Measurements from ENCODE around the gene MARVELD1. TPM values are rescaled to one million over a fixed set of nuclear protein-coding genes. Genes with fewer than 3 reads are reported as not detected.
A peak's percentile ranks its signal among the peaks of the same experiment; 100 is the strongest.

The MARVELD1 gene
- total RNA-seq, 1 donor from 2014 or later: 6.5 TPM

GRCh38 chr10:97718659-97719142 lies 5.2 kb downstream of the MARVELD1 start:
- Mint-ChIP-seq H3K4me3 (ENCODE audit: low read depth) (no peak overlapping the region), H3K9me3 (no peaks in the 10 kb centered on the region), H3K4me1 (ENCODE audit: low read depth) (peaks cover 7% of the 10 kb centered on the region), H3K36me3 (ENCODE audit: low read depth) (no peaks in the 10 kb centered on the region), H3K27ac (no peak overlapping the region), H3K27me3 (ENCODE audit: low read depth) (peaks cover 4% of the 10 kb centered on the region)
- intact Hi-C loops (cut with micrococcal nuclease): no loop called here
- DNase-seq (ENCODE audit: low spot score): no peak

GRCh38 chr10:97719602-97720001 lies 6.1 kb downstream of the MARVELD1 start:
- Mint-ChIP-seq H3K4me1 (ENCODE audit: low read depth) (peaks cover 5% of the 10 kb centered on the region), H3K27ac (no peak overlapping the region), H3K4me3 (ENCODE audit: low read depth) (no peak overlapping the region), H3K36me3 (ENCODE audit: low read depth) (no peaks in the 10 kb centered on the region), H3K27me3 (ENCODE audit: low read depth) (peaks cover 2% of the 10 kb centered on the region), H3K9me3 (no peaks in the 10 kb centered on the region)
- intact Hi-C loops (cut with micrococcal nuclease): no loop called here
- DNase-seq (ENCODE audit: low spot score): no peak

GRCh38 chr10:97721871-97722780 lies 8.6 kb downstream of the MARVELD1 start:
- no peaks in the 10 kb centered on the region for H3K36me3 Mint-ChIP-seq (ENCODE audit: low read depth)
- no peak overlapping the region for H3K4me3 Mint-ChIP-seq (ENCODE audit: low read depth)
- H3K4me1 Mint-ChIP-seq (ENCODE audit: low read depth): peaks cover 7% of the 10 kb centered on the region
- H3K9me3 Mint-ChIP-seq: no peaks in the 10 kb centered on the region
- H3K27ac Mint-ChIP-seq: no peak overlapping the region
- DNase-seq (ENCODE audit: low spot score): no peak
- intact Hi-C loops (cut with micrococcal nuclease): no loop called here
- peaks cover 2% of the 10 kb centered on the region for H3K27me3 Mint-ChIP-seq (ENCODE audit: low read depth)

GRCh38 chr10:97723001-97723400 lies 9.5 kb downstream of the MARVELD1 start:
- Mint-ChIP-seq H3K36me3 (ENCODE audit: low read depth) (no peaks in the 10 kb centered on the region), H3K4me1 (ENCODE audit: low read depth) (peaks cover 7% of the 10 kb centered on the region), H3K27ac (no peak overlapping the region), H3K4me3 (ENCODE audit: low read depth) (no peak overlapping the region), H3K27me3 (ENCODE audit: low read depth) (peaks cover 2% of the 10 kb centered on the region), H3K9me3 (no peaks in the 10 kb centered on the region)
- intact Hi-C loops (cut with micrococcal nuclease): no loop called here
- no peak for DNase-seq (ENCODE audit: low spot score)

- DNase-seq (ENCODE audit: low spot score): no peak
- intact Hi-C loops (cut with micrococcal nuclease): no loop called here
- no peaks in the 10 kb centered on the region for H3K27me3 Mint-ChIP-seq (ENCODE audit: low read depth)
Observed at GRCh38 chr10:97724341-97724941, 10.9 kb downstream of the MARVELD1 start.

GRCh38 chr10:97726636-97727178 lies 13.2 kb downstream of the MARVELD1 start:
- H3K4me1 Mint-ChIP-seq (ENCODE audit: low read depth): peaks cover 7% of the 10 kb centered on the region
- no peak overlapping the region for H3K27ac Mint-ChIP-seq
- H3K36me3 Mint-ChIP-seq (ENCODE audit: low read depth): no peaks in the 10 kb centered on the region
- intact Hi-C loops (cut with micrococcal nuclease): no loop called here
- DNase-seq (ENCODE audit: low spot score): no peak
- H3K9me3 Mint-ChIP-seq: no peaks in the 10 kb centered on the region
- no peaks in the 10 kb centered on the region for H3K27me3 Mint-ChIP-seq (ENCODE audit: low read depth)
- no peak overlapping the region for H3K4me3 Mint-ChIP-seq (ENCODE audit: low read depth)

More at GRCh38 chr10:97724341-97724941, 10.9 kb downstream of the MARVELD1 start:
- Mint-ChIP-seq H3K36me3 (ENCODE audit: low read depth) (no peaks in the 10 kb centered on the region), H3K4me3 (ENCODE audit: low read depth) (no peak overlapping the region), H3K4me1 (ENCODE audit: low read depth) (peaks cover 7% of the 10 kb centered on the region), H3K9me3 (no peaks in the 10 kb centered on the region), H3K27ac (no peak overlapping the region)

GRCh38 chr10:97729014-97729413 lies 15.5 kb downstream of the MARVELD1 start:
- Mint-ChIP-seq H3K27me3 (ENCODE audit: low read depth) (no peaks in the 10 kb centered on the region), H3K27ac (no peak overlapping the region), H3K4me1 (ENCODE audit: low read depth) (peaks cover 2% of the 10 kb centered on the region), H3K36me3 (ENCODE audit: low read depth) (no peaks in the 10 kb centered on the region), H3K4me3 (ENCODE audit: low read depth) (no peak overlapping the region), H3K9me3 (no peaks in the 10 kb centered on the region)
- intact Hi-C loops (cut with micrococcal nuclease): no loop called here
- no peak for DNase-seq (ENCODE audit: low spot score)

GRCh38 chr10:97731346-97732051 lies 18.0 kb downstream of the MARVELD1 start:
- Mint-ChIP-seq H3K4me3 (ENCODE audit: low read depth) (no peak overlapping the region), H3K4me1 (ENCODE audit: low read depth) (peaks cover 9% of the 10 kb centered on the region), H3K27me3 (ENCODE audit: low read depth) (no peaks in the 10 kb centered on the region), H3K36me3 (ENCODE audit: low read depth) (no peaks in the 10 kb centered on the region), H3K9me3 (peaks cover 3% of the 10 kb centered on the region), H3K27ac (no peak overlapping the region)
- intact Hi-C loops (cut with micrococcal nuclease): loop anchor here (1.0 to 2.0 kb wide), 2 partner anchors 22 to 31 kb away; no protein-coding TSS in a partner anchor
- no peak for DNase-seq (ENCODE audit: low spot score)

- Mint-ChIP-seq H3K27me3 (ENCODE audit: low read depth) (no peaks in the 10 kb centered on the region), H3K36me3 (ENCODE audit: low read depth) (peaks cover 2% of the 10 kb centered on the region), H3K4me1 (ENCODE audit: low read depth) (peaks cover 13% of the 10 kb centered on the region), H3K4me3 (ENCODE audit: low read depth) (no peak overlapping the region), H3K9me3 (peaks cover 3% of the 10 kb centered on the region), H3K27ac (no peak overlapping the region)
- DNase-seq (ENCODE audit: low spot score): no peak
- intact Hi-C loops (cut with micrococcal nuclease): no loop called here
Observed at GRCh38 chr10:97732052-97732359, 18.5 kb downstream of the MARVELD1 start.

- H3K27ac Mint-ChIP-seq: no peak overlapping the region
- no peaks in the 10 kb centered on the region for H3K27me3 Mint-ChIP-seq (ENCODE audit: low read depth)
- no peak overlapping the region for H3K4me3 Mint-ChIP-seq (ENCODE audit: low read depth)
- peaks cover 19% of the 10 kb centered on the region for H3K4me1 Mint-ChIP-seq (ENCODE audit: low read depth)
- intact Hi-C loops (cut with micrococcal nuclease): no loop called here
- peaks cover 10% of the 10 kb centered on the region for H3K36me3 Mint-ChIP-seq (ENCODE audit: low read depth)
- H3K9me3 Mint-ChIP-seq: peaks cover 3% of the 10 kb centered on the region
- no peak for DNase-seq (ENCODE audit: low spot score)
Observed at GRCh38 chr10:97733256-97733655, 19.7 kb downstream of the MARVELD1 start.

- intact Hi-C loops (cut with micrococcal nuclease): no loop called here
- H3K27me3 Mint-ChIP-seq (ENCODE audit: low read depth): no peaks in the 10 kb centered on the region
Observed at GRCh38 chr10:97734021-97734420, 20.5 kb downstream of the MARVELD1 start.

GRCh38 chr10:97736403-97736901 lies 22.9 kb downstream of the MARVELD1 start:
- intact Hi-C loops (cut with micrococcal nuclease): no loop called here

More at GRCh38 chr10:97734021-97734420, 20.5 kb downstream of the MARVELD1 start:
- H3K4me1 Mint-ChIP-seq (ENCODE audit: low read depth): peaks cover 23% of the 10 kb centered on the region
- H3K27ac Mint-ChIP-seq: no peak overlapping the region
- H3K36me3 Mint-ChIP-seq (ENCODE audit: low read depth): peaks cover 15% of the 10 kb centered on the region
- DNase-seq (ENCODE audit: low spot score): no peak
- H3K9me3 Mint-ChIP-seq: peaks cover 3% of the 10 kb centered on the region
- H3K4me3 Mint-ChIP-seq (ENCODE audit: low read depth): no peak overlapping the region

More at GRCh38 chr10:97736403-97736901, 22.9 kb downstream of the MARVELD1 start:
- H3K27me3 Mint-ChIP-seq (ENCODE audit: low read depth): no peaks in the 10 kb centered on the region
- no peak for DNase-seq (ENCODE audit: low spot score)
- peak overlapping the region; percentile 93 for H3K27ac Mint-ChIP-seq
- H3K4me1 Mint-ChIP-seq (ENCODE audit: low read depth): peaks cover 36% of the 10 kb centered on the region
- peak overlapping the region; percentile 93 for H3K4me3 Mint-ChIP-seq (ENCODE audit: low read depth)
- peaks cover 3% of the 10 kb centered on the region for H3K9me3 Mint-ChIP-seq
- peaks cover 38% of the 10 kb centered on the region for H3K36me3 Mint-ChIP-seq (ENCODE audit: low read depth)

All from activated T-helper 2 cell treated with anti-CD3 and anti-CD28 coated beads, Interferon-gamma antibody, Interleukin-2, Interleukin-4, amounts not matched to agents 10 μg/mL and 5 μg/mL and 100 μg/mL, durations not matched to agents 14 hours and 24 hours and 36 hours (primary cell).